OCI-LY7 (cell line): ENCODE measurements around the gene INSIG1. TPM values are rescaled to one million over a fixed set of nuclear protein-coding genes. Genes with fewer than 3 reads are reported as not detected.

ENCODE experiments used
- BruUV-seq: library from RNA; stranded (reverse); fragments of 400-500 nt; replicated peaks from 2 replicates; lab custom pipeline; 2021; lab: Mats Ljungman, UMichigan
- CTCF ChIA-PET: fragments of 300-600 bp; sonication (Branson Sonifier 250); formaldehyde crosslinking; loops from one replicate; lab custom pipeline; 2022; ENCODE audit warnings: antibody characterized with exemption; ENCODE audit not compliant: unreplicated experiment; lab: Charles Lee
- POLR2A ChIA-PET: fragments of 300-600 bp; sonication (Branson Sonifier 250); formaldehyde crosslinking; loops from one replicate; lab custom pipeline; 2022; ENCODE audit warnings: antibody characterized with exemption; lab: Charles Lee
- DNase-seq: peaks from one replicate; pipeline ENCODE4 v3.0.0-alpha.2; 2015; ENCODE audit warnings: low spot score
- H2AFZ ChIP-seq: fragments of 200-600 bp; sonication (generic), shearing (Covaris generic); 2 replicates; pipeline ENCODE4 v1.6.1; 2014; ENCODE audit warnings: mild to moderate bottlenecking, antibody characterized with exemption, low read length, moderate library complexity
- H3K27ac ChIP-seq: fragments of 200-600 bp; sonication (generic); 2 replicates; pipeline ENCODE4 v1.5.1; 2014; ENCODE audit warnings: mixed run types, low read depth, mild to moderate bottlenecking, moderate library complexity, low read length, inconsistent platforms; ENCODE audit not compliant: poor library complexity, severe bottlenecking
- H3K36me3 ChIP-seq: fragments of 200-600 bp; sonication (generic); 2 replicates; pipeline ENCODE4 v1.6.1; 2014; ENCODE audit warnings: mild to moderate bottlenecking, antibody characterized with exemption, low read length, moderate library complexity, mixed read lengths; ENCODE audit not compliant: insufficient read depth
- H3K4me1 ChIP-seq: fragments of 200-600 bp; sonication (generic); 2 replicates; pipeline ENCODE4 v1.5.1; 2014; ENCODE audit warnings: mild to moderate bottlenecking, low read length; ENCODE audit not compliant: insufficient read depth, poor library complexity, severe bottlenecking
- H3K4me2 ChIP-seq: fragments of 200-600 bp; sonication (generic); 2 replicates; pipeline ENCODE4 v1.6.1; 2014; ENCODE audit warnings: mild to moderate bottlenecking, low read length
- H3K4me3 ChIP-seq: fragments of 200-600 bp; sonication (generic); 2 replicates; pipeline ENCODE4 v1.5.1; 2014; ENCODE audit warnings: mild to moderate bottlenecking, low read depth, low read length; ENCODE audit not compliant: poor library complexity, severe bottlenecking
- H3K79me2 ChIP-seq: fragments of 200-600 bp; sonication (generic); 2 replicates; pipeline ENCODE4 v1.6.1; 2016; ENCODE audit warnings: low read depth, mild to moderate bottlenecking, low read length, moderate library complexity, mixed read lengths; ENCODE audit not compliant: insufficient read depth
- H3K9me2 ChIP-seq: fragments of 200-600 bp; sonication (generic); 2 replicates; pipeline ENCODE4 v1.6.1; 2016; ENCODE audit warnings: mild to moderate bottlenecking, low read length, mixed read lengths; ENCODE audit not compliant: insufficient read depth
- H3K9me3 ChIP-seq: fragments of 200-600 bp; sonication (generic); 2 replicates; pipeline ENCODE4 v1.6.1; 2014; ENCODE audit warnings: mild to moderate bottlenecking, mixed run types, low read length, mixed read lengths
- H4K20me1 ChIP-seq: fragments of 200-600 bp; sonication (generic); 2 replicates; pipeline ENCODE4 v1.6.1; 2014; ENCODE audit warnings: mild to moderate bottlenecking, antibody characterized with exemption, low read length, moderate library complexity, mixed read lengths; ENCODE audit not compliant: insufficient read depth
- CTCF ChIP-seq: fragments of 200-600 bp; sonication (generic); conservative IDR thresholded peaks from 2 replicates; pipeline ENCODE4 v1.5.1; 2014; ENCODE audit warnings: mild to moderate bottlenecking, antibody characterized with exemption, low read length, moderate library complexity, mixed read lengths
- EZH2phosphoT487 ChIP-seq: fragments of 200-600 bp; sonication (generic); IDR thresholded peaks from 2 replicates; pipeline ENCODE4 v1.6.1; 2018; ENCODE audit warnings: low read depth, borderline replicate concordance, mild to moderate bottlenecking, mixed run types, antibody characterized with exemption, low read length, moderate library complexity, mixed read lengths
- intact Hi-C: fragments of 100-400 bp; cut with micrococcal nuclease; formaldehyde crosslinking; loops from one replicate; pipeline ENCODE4 v1.10.0; 2022; ENCODE audit not compliant: unreplicated experiment
- total RNA-seq, 2 experiments: library from RNA; depleted of rRNA in 1 of 2; stranded (reverse); fragments of >200 nt in 1 of 2; shearing (Covaris generic) in 1 of 2; gene quantifications; 2 replicates each; pipeline ENCODE4 v1.2.3, GENCODE V29; 2014 to 2022

The INSIG1 gene
- total RNA-seq, 2 experiments from 2014 or later = 122 to 164 TPM

DNA sequence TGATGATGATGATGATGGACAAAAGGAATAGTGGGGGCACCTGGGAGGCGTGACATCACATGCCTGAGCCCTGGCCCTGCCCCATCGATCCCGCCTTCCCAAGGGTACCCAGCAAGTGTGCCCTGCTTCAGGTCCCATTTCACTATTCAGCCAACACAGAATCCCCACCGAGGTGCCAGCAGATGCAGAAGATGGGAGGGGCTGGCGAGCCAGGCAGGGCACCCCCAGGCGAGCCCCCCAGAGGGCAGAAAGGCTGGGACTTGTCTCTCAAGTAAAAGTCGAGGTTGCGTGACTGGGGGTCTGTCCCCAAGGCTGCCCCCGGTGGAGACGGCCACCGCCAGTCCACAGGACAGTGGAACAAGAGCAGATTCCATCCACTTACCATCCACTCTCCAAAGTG is 57.5 kb downstream of the INSIG1 start:
- intact Hi-C loops = no loop called here
- H3K36me3 ChIP-seq = no peaks in the 10 kb centered on the region
- peaks cover 3% of the 10 kb centered on the region for H3K4me1 ChIP-seq
- no TSS peak for BruUV-seq
- H3K4me3 ChIP-seq = no peak overlapping the region
- no peak overlapping the region for H3K27ac ChIP-seq
- no peak overlapping the region for H2AFZ ChIP-seq
- H4K20me1 ChIP-seq = no peaks in the 10 kb centered on the region
- ChIA-PET CTCF (no interaction called here), POLR2A (no interaction called here)
- no peaks in the 10 kb centered on the region for H3K9me2 ChIP-seq
- no peak for DNase-seq
- no peaks in the 10 kb centered on the region for H3K9me3 ChIP-seq
- H3K79me2 ChIP-seq = no peaks in the 10 kb centered on the region
- TF ChIP-seq CTCF (no peak), EZH2phosphoT487 (no peak)
- no peak overlapping the region for H3K4me2 ChIP-seq

GRCh38 chr7:155355745-155356144 is 58.1 kb downstream of the INSIG1 start:
- no peak overlapping the region for H3K4me2 ChIP-seq
- no peaks in the 10 kb centered on the region for H3K79me2 ChIP-seq
- no peak for DNase-seq
- TF ChIP-seq CTCF = no peak
- TF ChIP-seq EZH2phosphoT487 = no peak
- no TSS peak for BruUV-seq
- H3K4me3 ChIP-seq = no peak overlapping the region
- no peak overlapping the region for H2AFZ ChIP-seq
- H3K36me3 ChIP-seq = no peaks in the 10 kb centered on the region
- H3K4me1 ChIP-seq = peaks cover 9% of the 10 kb centered on the region
- intact Hi-C loops = no loop called here
- no peaks in the 10 kb centered on the region for H3K9me2 ChIP-seq
- no peaks in the 10 kb centered on the region for H4K20me1 ChIP-seq
- H3K9me3 ChIP-seq = no peaks in the 10 kb centered on the region
- ChIA-PET CTCF (no interaction called here), POLR2A (no interaction called here)
- H3K27ac ChIP-seq = no peak overlapping the region

GRCh38 chr7:155356323-155357105 is 58.8 kb downstream of the INSIG1 start:
- Histone ChIP-seq H3K4me2 (no peak overlapping the region), H3K36me3 (no peaks in the 10 kb centered on the region), H3K9me3 (no peaks in the 10 kb centered on the region), H3K27ac (no peak overlapping the region), H3K9me2 (no peaks in the 10 kb centered on the region), H3K4me1 (peaks cover 17% of the 10 kb centered on the region), H3K4me3 (no peak overlapping the region), H2AFZ (no peak overlapping the region), H3K79me2 (no peaks in the 10 kb centered on the region), H4K20me1 (no peaks in the 10 kb centered on the region)
- no TSS peak for BruUV-seq
- no peak for DNase-seq
- intact Hi-C loops = no loop called here
- ChIA-PET POLR2A (no interaction called here), CTCF (no interaction called here)
- TF ChIP-seq EZH2phosphoT487 (no peak), CTCF (peak; percentile 68)
